ENCODE data around the gene CCDC106.

CCDC106 gene

GRCh38 chr19:55611983-55612645, 35.9 kb upstream of the CCDC106 start:
- no peak for TF ChIP-seq CTCF (IDR thresholded peaks at IDR 0.05; ENCODE audit: control extremely low read depth, extremely low read depth, low read depth, missing control alignments)
- ChIA-PET CTCF (interaction anchor here (0.6 to 2.2 kb wide), 3 partner anchors 12 to 108 kb away, joined by 3 to 11 read pairs (median 4); partner anchors contain the start of gene ZNF784), POLR2A (no interaction called here)
- DNase-seq (ENCODE audit: extremely low spot score) = no peak

DNA sequence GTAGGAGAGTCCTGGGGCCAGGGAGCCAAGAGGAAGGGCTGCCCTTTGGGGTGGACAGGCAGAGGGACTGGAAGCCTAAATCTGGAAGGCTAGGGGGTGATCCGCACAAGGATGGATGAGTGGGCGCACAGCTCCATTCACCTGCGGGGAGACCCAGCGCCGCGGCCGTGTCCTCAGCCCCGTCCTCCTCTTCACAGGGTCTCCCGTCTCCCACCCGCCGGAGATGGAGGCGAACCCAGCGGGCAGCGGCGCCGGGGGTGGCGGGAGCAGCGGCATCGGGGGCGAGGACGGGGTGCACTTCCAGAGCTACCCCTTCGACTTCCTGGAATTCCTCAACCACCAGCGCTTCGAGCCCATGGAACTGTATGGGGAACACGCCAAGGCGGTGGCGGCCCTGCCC, 34.6 kb upstream of the CCDC106 start:
- ChIA-PET POLR2A (no interaction called here), CTCF (no interaction called here)
- no peak for TF ChIP-seq CTCF (IDR thresholded peaks at IDR 0.05; ENCODE audit: control extremely low read depth, extremely low read depth, low read depth, missing control alignments)
- DNase-seq (ENCODE audit: extremely low spot score) = no peak

- POLR2A ChIA-PET = no interaction called here
- CTCF ChIA-PET = no interaction called here
- TF ChIP-seq CTCF (IDR thresholded peaks at IDR 0.05; ENCODE audit: control extremely low read depth, extremely low read depth, low read depth, missing control alignments) = no peak
- DNase-seq (ENCODE audit: extremely low spot score) = no peak
Measured at GRCh38 chr19:55613930-55614710, 33.9 kb upstream of the CCDC106 start.

- DNase-seq (ENCODE audit: extremely low spot score) = no peak
- no peak for TF ChIP-seq CTCF (IDR thresholded peaks at IDR 0.05; ENCODE audit: control extremely low read depth, extremely low read depth, low read depth, missing control alignments)
- POLR2A ChIA-PET = interaction anchor here (1.4 kb wide), 1 partner anchor 9 kb away, joined by 3 read pairs; the partner anchor contains the start of gene ZNF865
- CTCF ChIA-PET = interaction anchor here (1.4 kb wide), 1 partner anchor 18 kb away, joined by 4 read pairs; no protein-coding TSS in a partner anchor
Measured at GRCh38 chr19:55614711-55615542, 33.1 kb upstream of the CCDC106 start.

GRCh38 chr19:55615543-55616394, 32.2 kb upstream of the CCDC106 start:
- DNase-seq (ENCODE audit: extremely low spot score) = no peak
- CTCF ChIA-PET = interaction anchor here (1.4 kb wide), 1 partner anchor 17 kb away, joined by 4 read pairs; no protein-coding TSS in a partner anchor

More at GRCh38 chr19:55615543-55616394, 32.2 kb upstream of the CCDC106 start:
- no peak for TF ChIP-seq CTCF (IDR thresholded peaks at IDR 0.05; ENCODE audit: control extremely low read depth, extremely low read depth, low read depth, missing control alignments)
- POLR2A ChIA-PET = interaction anchor here (1.4 kb wide), 1 partner anchor 10 kb away, joined by 3 read pairs; the partner anchor contains the start of gene ZNF865
